ENCODE results near the gene CLSTN2.

The CLSTN2 gene

DNA sequence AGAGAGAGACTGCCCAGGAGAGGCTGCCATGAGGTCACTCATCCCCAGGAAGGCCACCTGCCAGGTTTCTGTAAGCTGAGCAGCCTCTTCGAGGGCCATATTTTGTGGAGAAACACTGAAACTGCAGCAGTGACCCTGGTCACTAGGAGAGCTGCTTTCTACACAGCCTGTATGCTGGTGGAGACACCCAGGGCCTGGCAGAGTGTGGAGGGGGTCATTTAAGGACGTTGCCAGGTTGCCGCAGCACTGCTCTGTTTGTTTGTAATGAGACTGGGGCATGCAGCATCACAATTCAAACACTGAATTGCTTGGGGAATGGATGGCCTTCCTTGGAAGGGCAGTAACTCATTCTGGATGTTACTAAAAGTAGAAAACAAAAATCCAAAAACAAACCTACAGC is 638.0 kb downstream of the CLSTN2 start:
- DNase-seq = no peak

DNA sequence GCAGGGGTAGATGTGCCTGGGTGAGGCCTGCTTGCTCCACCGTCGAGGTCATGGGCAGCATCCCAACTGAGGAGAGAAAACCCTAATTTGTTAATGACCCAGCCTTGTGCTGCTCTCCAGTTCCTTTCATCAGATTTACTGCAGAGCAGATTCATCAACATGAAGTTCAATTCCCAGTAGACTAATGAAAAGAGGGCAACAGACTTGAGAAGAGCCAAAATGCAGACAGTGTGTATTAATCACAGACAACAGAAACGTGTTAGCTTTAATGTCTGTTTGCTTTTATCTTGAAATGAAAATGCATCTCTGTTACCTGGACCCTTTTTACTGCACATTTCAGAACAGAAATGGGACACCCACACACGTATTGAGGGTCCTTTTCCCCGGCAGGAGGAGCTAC is 639.4 kb downstream of the CLSTN2 start:
- no peak for DNase-seq

DNA sequence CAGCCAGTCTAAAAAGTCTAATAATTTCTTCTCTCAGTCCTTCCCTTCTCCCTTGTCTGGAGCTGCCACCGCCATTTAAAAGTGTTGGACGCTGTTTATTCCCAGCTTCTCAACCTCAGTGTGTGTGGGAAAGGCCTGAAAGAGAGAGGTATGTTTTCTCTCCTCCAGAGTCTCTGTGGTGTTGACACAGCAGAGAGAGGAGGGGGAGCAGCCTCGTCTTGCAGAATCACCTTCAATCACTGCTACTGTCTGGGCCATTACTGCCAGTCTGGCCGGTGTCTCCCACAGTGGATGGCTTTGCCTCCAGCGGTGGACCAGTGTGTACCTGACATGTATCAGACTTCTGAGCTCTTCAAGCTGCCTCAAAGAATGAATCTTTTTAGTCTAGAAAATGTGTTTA is 641.5 kb downstream of the CLSTN2 start:
- no peak for DNase-seq

DNA sequence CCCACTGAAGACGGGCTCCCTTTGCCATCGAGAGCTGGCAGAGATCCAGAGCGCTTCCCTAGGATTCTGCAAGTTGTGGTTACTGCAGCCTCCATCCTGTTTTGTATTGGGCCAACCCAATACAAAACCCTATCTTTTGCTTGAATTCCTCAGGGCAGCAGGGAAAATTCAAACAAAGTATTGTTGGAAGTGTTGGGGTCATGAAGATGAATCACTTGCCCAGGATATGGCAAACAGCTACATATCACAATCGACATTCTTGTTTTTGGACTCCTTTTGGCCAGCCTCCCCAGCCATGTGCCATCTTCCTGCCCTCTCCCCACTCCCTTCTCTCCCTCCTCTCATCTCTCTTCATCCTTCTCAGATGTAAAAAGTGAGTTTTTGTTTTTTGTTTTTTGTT is 642.9 kb downstream of the CLSTN2 start:
- DNase-seq = no peak

DNA sequence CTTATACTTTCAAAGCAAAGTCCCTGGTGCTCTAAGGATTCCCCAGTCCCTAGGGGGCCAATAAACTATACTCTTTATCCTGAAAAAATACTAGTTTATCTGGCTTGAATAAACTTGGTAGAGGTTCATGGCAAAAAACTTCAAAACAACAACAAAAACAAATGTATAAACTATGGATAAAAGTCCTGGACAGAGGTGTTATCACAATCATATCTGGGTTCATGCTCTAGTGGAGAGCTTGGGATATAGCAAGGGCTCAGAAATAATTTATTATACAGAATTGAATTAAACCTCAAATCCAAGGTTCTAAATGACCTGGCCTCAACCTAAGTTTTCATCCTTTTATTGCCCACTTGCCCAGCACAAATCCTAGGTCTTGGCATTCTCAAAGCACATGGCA is 644.3 kb downstream of the CLSTN2 start:
- no peak for DNase-seq

DNA sequence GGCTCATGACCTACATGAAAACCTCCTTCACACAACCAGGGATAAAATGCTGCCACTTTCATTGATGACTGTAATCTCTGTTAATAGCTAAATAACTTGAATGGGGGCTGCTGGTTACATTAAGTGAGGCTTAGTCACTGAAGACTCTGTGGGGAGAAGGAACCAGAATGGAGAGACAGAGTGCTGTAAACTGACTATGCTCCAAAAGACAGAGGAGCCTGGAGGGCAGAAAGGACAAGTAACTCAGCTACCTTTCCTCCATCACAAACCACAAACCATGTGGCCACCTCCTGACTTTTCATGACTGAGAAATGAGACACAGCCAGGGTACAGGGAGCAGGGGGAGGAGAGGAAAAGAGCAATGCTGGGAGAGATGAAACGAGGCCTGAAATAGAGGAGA is 645.8 kb downstream of the CLSTN2 start:
- no peak for DNase-seq

GRCh38 chr3:140584549-140584948 is 649.6 kb downstream of the CLSTN2 start:
- DNase-seq = no peak

DNA sequence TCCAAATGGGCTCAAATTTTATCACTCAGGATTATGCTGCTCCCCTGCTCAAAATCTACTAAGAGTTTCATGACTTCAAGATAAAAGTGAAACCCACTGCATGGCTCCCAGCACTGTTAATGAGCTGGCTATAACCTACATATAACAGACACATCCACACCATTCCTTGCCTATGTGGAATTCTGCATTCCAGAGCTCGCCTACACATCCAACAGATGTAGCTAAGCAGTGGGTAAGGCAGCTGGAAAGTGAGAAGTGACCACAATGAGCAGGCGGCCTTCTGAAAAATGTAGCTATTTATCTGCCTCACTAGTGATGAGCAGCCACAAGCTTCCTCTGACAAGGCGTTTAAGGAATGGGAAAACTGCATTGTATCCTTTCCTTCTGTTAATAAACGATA is 650.8 kb downstream of the CLSTN2 start:
- DNase-seq = no peak

GRCh38 chr3:140586311-140586710 is 651.3 kb downstream of the CLSTN2 start:
- DNase-seq = no peak

DNA sequence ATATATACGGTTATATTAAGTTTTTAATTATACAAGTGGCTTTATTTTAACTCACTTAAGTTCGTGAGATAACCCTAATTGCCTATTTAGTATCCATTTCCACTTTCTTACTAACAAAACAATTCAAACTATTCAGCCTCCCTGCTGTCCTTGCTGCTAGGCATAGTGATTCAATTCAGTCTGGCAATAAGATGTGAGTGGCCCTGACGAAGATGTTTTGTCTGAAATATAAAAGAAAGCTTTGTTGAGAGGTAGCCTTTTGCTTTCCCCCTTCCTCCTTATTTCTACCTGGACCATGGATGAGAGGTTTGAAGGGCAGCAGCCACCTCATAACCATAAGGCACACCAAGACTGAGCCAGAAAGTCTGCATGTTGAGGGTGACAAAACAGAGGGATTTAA is 653.6 kb downstream of the CLSTN2 start:
- DNase-seq = no peak

GRCh38 chr3:140593766-140594165 is 658.8 kb downstream of the CLSTN2 start:
- DNase-seq = no peak

DNA sequence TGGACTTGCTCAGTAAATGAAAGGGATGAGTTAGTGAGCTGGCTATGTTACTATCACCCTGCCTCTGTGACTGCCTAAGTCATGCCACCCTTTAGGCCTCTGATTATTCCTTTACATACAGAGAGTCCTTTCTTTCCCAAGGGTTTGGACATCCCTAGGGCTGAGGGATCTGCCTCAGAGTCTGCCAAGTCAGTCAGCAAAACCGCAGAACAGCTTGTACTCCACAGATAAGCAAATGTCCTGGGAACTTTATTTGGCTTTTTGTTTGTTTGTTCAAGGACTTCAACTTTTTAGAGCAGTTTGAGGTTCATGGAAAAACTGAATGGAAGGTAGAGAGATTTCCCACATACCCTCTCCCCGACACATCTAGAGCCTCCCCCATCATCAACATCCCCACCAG is 660.3 kb downstream of the CLSTN2 start:
- no peak for DNase-seq

DNA sequence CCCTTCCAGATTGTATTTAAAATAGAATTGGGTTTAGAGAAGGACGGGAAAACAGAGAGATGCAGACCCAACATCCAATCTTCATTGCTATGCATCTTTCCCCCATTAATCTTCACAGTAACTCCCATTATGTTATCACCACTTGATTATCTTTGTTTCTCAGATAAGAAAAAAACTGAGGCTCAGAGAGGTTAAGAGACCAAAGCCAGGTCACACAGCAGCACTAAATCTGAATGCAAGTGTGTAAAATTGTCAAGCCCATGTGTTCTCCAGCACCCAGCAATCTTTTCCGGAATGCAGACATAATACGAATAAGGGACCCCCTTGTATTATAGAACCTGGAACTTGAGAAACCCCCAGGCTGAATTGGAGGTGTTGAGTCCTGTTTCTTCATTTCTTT is 662.4 kb downstream of the CLSTN2 start:
- no peak for DNase-seq

DNA sequence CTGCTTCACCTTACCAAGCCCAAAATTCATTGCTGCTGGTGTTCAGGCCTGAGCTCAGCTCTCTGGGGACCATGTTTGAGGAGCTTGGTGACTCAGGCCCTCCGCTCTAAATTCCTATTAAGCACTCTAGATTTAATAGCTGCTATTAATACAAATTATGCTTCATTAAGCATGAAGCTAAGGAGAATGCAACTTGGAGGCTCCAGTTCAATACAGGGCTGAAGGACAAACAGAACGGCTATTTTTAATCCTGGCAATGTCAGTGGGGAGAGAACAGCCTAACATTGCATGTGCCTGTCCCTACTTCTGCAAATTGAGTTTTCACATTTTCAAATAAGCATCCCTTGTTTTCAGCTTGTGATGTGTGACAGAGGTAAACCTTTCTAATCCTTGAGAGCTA is 662.8 kb downstream of the CLSTN2 start:
- DNase-seq = no peak

DNA sequence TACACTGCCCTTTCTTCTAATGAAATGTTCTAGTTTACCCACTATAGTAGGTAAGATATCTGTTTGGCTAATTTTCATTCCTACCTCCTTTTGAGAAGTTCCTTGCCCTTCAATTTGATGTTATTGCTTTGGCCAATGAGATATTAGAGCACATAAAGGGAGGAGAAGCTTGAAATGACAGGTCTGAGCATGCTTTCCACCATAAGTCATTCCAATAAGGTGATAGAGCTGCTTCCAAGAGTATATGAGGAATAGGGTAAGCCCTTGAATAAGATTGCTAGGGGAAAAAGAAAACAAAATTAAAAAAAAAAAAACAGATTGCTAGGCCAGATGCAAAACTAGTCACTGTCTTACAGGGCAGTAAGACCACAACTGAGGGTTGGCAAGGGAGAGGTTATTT is 664.0 kb downstream of the CLSTN2 start:
- DNase-seq = no peak

GRCh38 chr3:140599496-140599895 is 664.5 kb downstream of the CLSTN2 start:
- DNase-seq = no peak

DNA sequence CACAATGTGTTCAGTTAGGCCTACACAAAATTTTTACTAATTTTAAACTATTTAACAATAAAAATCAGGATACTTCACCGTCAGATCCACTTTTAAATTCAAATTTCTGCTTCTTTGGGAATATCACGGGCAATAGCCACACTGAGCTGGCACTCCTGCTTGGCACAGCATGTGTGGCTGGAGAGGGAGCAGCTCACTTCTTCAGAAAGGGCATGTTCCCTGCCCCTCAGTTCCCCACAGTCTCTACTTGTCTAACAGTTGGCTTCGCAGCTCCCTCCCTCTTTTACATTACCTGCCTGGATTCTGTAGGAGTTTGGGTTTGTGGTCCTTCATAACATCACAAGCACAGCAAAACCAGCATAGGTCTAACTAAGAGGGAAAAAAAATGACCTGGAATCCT is 666.9 kb downstream of the CLSTN2 start:
- DNase-seq = no peak

DNA sequence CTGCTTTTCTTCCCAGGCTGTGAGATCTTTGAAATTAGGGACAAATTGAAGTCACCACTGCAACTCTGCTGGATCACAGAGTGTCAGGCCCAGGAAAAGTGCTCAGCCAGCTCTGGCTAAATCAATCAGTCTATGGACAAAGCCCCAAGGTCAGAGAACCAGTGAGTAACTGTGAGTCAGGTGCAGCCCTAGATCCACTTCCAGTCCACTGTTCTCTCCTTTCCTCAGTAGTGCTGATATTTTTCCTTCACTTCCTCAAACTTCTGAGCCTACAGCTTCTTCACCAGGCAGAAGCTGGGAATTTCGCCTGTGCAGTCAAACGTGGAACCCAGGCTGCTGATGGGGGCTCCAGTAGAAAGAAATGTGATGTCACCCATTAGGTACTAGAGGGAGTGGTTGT is 667.8 kb downstream of the CLSTN2 start:
- DNase-seq = no peak

DNA sequence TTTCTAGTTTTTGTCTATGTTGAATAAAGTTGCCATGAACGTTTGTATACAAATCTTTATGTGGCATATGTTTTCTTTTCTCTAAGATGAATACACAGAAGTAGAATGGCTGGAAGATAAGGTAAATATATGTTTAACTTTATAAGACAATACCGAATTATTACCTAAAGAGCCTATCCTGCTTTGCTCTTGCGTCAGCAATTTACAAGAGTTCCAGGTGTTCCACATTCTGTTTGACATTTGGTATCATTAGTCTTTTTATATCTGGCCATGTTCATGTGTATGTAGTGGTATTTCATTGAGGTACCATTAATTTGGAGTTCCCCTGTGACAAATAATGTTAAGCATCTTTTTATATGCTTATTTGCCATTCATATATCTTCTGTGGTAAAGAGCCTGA is 668.8 kb downstream of the CLSTN2 start:
- no peak for DNase-seq

DNA sequence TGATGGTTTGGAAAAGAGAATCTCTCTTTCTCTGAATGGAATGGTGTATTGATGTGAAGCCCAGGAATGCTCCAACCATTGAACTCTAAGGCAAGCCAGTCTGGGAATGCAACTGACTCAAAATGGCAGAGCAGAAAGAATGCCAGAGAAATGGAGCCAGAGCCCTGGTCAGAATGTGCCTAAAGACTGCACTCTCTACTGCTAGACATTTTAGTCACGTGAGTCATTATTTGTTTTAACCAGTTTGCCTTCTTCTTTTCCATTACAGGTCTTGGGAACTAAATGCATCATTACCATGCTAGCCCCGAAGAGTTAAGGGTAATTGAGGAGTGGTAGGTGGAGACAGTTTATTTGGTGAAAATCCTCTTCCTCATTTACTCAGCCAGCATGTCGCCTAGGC is 675.6 kb downstream of the CLSTN2 start:
- no peak for DNase-seq

- DNase-seq = no peak
Measured at GRCh38 chr3:140614001-140614400, 679.0 kb downstream of the CLSTN2 start.

- DNase-seq = no peak
Measured at GRCh38 chr3:140617135-140617534, 682.1 kb downstream of the CLSTN2 start.

GRCh38 chr3:140626856-140627255 is 691.9 kb downstream of the CLSTN2 start:
- DNase-seq = no peak

Measured in CD4-positive, alpha-beta T cell treated with Interleukin-21 for 1 hour (primary cell).